Measurements from ENCODE around the gene VTA1.
"Not testable (repeated sequence)": the region's sequence is repeated elsewhere in the genome, so short reads cannot be mapped to it uniquely, and the experiment has no call there.

VTA1 gene, protein sequence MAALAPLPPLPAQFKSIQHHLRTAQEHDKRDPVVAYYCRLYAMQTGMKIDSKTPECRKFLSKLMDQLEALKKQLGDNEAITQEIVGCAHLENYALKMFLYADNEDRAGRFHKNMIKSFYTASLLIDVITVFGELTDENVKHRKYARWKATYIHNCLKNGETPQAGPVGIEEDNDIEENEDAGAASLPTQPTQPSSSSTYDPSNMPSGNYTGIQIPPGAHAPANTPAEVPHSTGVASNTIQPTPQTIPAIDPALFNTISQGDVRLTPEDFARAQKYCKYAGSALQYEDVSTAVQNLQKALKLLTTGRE

DNA sequence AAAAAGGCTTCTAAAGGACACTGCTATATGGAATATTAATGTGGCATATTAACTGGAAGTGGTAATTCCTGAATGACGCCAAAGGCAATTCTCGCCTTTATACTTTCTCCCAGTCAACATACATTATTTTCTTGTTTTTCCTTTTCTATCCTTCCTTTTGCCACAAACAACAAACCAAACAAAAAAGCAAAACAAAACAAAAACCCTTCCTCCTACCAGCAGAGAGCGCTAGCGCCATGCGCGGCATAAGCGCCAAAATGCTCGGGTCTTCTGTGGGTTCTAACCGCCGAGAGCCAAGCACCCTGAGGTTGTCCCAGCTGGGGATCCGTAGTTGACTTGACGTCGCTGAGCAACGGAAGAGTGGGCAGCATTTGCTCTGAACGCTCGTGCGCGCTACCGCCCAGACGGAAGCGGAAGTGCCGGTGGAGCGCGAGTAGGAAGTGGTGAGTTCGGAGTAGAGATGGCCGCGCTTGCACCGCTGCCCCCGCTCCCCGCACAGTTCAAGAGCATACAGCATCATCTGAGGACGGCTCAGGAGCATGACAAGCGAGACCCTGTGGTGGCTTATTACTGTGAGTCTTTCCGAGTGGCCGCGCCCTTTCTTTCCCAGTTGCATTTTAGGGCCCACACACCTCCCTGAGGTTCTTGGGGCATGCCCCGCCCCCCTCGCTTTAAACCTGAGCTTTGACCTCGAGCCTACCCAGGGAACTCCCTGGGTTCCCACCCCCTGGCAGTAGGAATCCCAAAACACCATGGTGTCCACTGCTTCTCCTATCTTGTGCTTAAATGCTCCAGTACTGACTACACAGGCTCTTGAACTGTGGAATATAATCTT lies at the start of gene VTA1, which contains the start of gene NMBR:
Gene VTA1, plus strand, starts transcription at position 436 of the 835 bp plus-strand sequence. Its CDS starts 25 bp downstream, at position 461.
Gene NMBR, minus strand, starts transcription at position 295 of the 835 bp plus-strand sequence. CDS start 58,464 bp downstream, outside the sequence.
- H3K4me3 ChIP-seq (ENCODE audit: low read depth, low read length): peak within 1 kb of the TSS; percentile 98
- DNase-seq (ENCODE audit: low read depth): peak; percentile 99
- TF ChIP-seq, protein P1, sequence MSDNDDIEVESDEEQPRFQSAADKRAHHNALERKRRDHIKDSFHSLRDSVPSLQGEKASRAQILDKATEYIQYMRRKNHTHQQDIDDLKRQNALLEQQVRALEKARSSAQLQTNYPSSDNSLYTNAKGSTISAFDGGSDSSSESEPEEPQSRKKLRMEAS (IDR thresholded peaks at IDR 0.05; ENCODE audit: low read depth, low read length): peak; percentile 91
- TF ChIP-seq POLR2A (IDR thresholded peaks at IDR 0.05; ENCODE audit: extremely low read depth, insufficient read length) (peak; percentile 87), MYC (IDR thresholded peaks at IDR 0.05; ENCODE audit: low read depth, low read length) (peak; percentile 83)
- TF ChIP-seq, protein P2, sequence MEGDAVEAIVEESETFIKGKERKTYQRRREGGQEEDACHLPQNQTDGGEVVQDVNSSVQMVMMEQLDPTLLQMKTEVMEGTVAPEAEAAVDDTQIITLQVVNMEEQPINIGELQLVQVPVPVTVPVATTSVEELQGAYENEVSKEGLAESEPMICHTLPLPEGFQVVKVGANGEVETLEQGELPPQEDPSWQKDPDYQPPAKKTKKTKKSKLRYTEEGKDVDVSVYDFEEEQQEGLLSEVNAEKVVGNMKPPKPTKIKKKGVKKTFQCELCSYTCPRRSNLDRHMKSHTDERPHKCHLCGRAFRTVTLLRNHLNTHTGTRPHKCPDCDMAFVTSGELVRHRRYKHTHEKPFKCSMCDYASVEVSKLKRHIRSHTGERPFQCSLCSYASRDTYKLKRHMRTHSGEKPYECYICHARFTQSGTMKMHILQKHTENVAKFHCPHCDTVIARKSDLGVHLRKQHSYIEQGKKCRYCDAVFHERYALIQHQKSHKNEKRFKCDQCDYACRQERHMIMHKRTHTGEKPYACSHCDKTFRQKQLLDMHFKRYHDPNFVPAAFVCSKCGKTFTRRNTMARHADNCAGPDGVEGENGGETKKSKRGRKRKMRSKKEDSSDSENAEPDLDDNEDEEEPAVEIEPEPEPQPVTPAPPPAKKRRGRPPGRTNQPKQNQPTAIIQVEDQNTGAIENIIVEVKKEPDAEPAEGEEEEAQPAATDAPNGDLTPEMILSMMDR (IDR thresholded peaks at IDR 0.05; ENCODE audit: low read depth, low read length): peak; percentile 86

DNA sequence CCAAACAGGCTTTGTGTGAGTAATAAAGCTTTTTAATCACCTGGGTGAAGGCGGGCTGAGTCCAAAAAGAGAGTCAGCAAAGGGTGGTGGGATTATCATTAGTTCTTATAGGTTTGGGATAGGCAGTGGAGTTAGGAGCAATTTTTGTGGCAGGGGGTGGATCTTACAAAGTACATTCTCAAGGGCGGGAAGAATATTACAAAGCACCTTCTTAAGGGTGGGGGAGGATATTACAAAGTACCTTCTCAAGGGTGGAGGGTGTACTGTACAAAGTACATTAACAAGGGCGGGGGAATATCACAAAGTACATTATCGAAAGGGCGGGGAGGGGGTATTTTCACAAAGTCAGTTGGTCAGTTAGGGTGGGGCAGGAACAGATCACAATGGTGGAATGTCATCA lies 42.2 kb upstream of the VTA1 start:
- H3K4me3 ChIP-seq (ENCODE audit: low read depth, low read length): not testable (repeated sequence)

DNA sequence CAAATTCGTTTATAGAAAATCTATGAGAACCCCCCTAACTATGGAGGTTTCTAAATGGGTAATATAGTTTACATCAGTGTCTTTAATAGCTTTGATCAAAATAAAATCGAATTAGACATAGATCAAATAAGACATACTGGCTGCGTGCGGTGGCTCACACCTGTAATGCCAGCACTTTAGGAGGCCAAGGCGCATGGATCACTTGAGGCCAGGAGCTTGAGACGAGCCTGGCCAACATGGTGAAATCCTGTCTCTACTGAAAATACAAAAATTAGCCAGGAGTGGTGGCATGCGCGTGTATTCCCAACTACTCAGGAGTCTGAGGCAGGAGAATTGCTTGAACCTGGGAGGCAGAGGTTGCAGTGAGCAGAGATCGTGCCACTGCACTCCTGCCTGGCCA lies 36.2 kb upstream of the VTA1 start:
- H3K4me3 ChIP-seq (ENCODE audit: low read depth, low read length); DNase-seq (ENCODE audit: low read depth): not testable (repeated sequence)

More for the DNA sequence above, 42.2 kb upstream of the VTA1 start:
- DNase-seq (ENCODE audit: low read depth): not testable (repeated sequence)

DNA sequence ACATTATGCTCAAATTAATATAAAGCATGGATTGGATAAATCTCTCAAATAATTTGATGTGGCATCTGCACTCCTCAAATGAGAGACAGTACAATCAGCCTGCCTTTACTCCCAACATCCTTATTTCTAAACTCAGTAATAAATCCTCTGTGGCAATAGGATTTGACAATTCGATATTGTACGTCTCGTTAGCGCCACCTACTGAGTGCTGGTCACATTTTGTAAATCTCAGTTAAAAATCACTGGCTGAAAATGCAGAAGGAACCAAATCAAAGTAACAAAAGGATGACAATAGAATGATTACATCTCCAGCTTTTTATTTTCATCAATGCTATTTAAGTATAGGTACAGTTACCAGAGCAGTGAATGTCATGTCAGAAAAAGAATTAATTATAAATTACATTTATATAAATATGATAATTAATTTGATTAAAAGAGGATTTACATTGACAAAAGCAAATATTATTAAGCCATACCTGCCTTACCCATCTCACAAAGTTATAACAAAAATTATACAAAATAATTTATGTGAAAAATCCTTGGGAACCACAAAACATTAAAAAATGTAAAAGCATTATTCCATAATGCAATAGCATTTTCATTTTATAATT lies 34.5 kb upstream of the VTA1 start:
- no peak for TF ChIP-seq POLR2A (IDR thresholded peaks at IDR 0.05; ENCODE audit: extremely low read depth, insufficient read length)
- TF ChIP-seq, protein P2 (IDR thresholded peaks at IDR 0.05; ENCODE audit: low read depth, low read length): peak; percentile 59
- DNase-seq (ENCODE audit: low read depth): peak; percentile 84
- no peak overlapping the region for H3K4me3 ChIP-seq (ENCODE audit: low read depth, low read length)

DNA sequence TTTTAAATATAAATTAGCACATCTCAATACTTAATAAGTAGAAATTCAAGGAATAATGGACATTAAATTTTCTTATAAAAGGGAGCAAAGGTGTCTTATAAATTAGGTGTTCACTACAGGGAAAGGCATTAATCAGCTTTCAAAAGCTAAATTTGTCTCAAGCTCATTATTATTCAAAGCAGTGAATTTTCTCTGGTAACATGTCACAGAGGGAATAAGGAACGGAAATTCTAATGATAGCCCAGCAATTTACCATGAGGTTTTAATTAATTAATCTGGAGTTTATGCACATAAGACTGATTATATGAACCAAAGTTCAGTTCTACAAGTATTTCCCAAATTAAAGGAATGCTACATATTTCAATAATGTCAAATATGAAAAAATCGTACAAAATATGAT lies 29.7 kb upstream of the VTA1 start:
- TF ChIP-seq POLR2A (IDR thresholded peaks at IDR 0.05; ENCODE audit: extremely low read depth, insufficient read length) (no peak), MYC (IDR thresholded peaks at IDR 0.05; ENCODE audit: low read depth, low read length) (no peak)
- TF ChIP-seq, protein P2 (IDR thresholded peaks at IDR 0.05; ENCODE audit: low read depth, low read length): no peak
- TF ChIP-seq, protein P1 (IDR thresholded peaks at IDR 0.05; ENCODE audit: low read depth, low read length): no peak
- DNase-seq (ENCODE audit: low read depth): no peak
- H3K4me3 ChIP-seq (ENCODE audit: low read depth, low read length): no peak overlapping the region

DNA sequence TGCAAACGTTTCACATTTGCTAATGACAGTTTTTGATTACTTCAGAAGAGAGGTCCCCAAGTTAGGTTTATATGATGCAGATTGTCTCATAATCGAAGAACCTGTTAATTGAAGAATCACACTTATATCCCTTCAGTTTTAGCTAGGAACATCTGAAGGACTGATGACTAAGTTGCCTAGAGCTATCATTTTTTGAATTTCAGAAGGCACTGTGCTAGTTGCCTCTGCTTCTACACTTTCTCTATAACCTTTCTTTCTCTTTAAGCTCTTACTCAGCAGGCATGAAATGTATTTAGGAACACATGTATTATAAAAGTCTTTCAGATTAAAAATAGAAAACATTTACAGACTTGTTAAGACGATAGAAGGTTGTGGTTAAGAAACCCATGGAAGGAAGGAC lies 28.7 kb upstream of the VTA1 start:
- DNase-seq (ENCODE audit: low read depth): no peak
- no peak for TF ChIP-seq MYC (IDR thresholded peaks at IDR 0.05; ENCODE audit: low read depth, low read length)
- TF ChIP-seq, protein P1 (IDR thresholded peaks at IDR 0.05; ENCODE audit: low read depth, low read length): no peak
- TF ChIP-seq, protein P2 (IDR thresholded peaks at IDR 0.05; ENCODE audit: low read depth, low read length): no peak
- TF ChIP-seq POLR2A (IDR thresholded peaks at IDR 0.05; ENCODE audit: extremely low read depth, insufficient read length): no peak
- no peak overlapping the region for H3K4me3 ChIP-seq (ENCODE audit: low read depth, low read length)

Measured in NB4 (cell line).